ENCODE results near the gene EVI2A. TPM values are rescaled to one million over a fixed set of nuclear protein-coding genes. Genes with fewer than 3 reads are reported as not detected.
"Not testable (repeated sequence)": the region's sequence is repeated elsewhere in the genome, so short reads cannot be mapped to it uniquely, and the experiment has no call there.

The EVI2A gene
- total and polyA plus RNA-seq, 7 donors: 0.34 to 1.7 (median 0.80) TPM

DNA sequence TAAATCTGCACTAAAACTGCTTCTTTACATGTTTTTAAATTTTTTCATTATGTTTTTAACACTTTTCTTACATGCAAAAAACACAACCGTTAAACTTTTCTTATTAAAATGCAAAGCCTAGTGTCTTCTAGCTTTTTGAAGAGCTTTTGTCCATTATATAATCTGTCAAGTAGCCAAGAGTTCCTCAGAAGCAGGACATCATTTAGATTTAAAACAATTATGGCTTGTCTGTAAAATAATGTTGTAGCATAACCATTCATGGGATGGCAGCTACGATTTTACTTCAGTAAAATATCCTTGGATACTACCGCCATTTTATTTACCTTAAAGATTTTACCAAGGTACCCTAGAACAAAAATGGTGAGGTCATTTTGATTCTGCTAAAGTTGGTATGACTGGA is 27.2 kb downstream of the EVI2A start:
- intact Hi-C loops (cut with DNase I): no loop called here
- no peak for ATAC-seq
- Histone ChIP-seq H3K4me1 (no peaks in the 10 kb centered on the region), H3K27ac (no peak overlapping the region), H3K27me3 (ENCODE audit: insufficient read depth in 3 of 3, low read length in 2 of 3) (no peaks in the 10 kb centered on the region), H3K36me3 (ENCODE audit: insufficient read depth in 1 of 2, low read depth in 1 of 2) (no peaks in the 10 kb centered on the region), H3K4me3 (no peak overlapping the region), H3K9me3 (no peaks in the 10 kb centered on the region)
- no peak for DNase-seq
- TF ChIP-seq, protein P1, sequence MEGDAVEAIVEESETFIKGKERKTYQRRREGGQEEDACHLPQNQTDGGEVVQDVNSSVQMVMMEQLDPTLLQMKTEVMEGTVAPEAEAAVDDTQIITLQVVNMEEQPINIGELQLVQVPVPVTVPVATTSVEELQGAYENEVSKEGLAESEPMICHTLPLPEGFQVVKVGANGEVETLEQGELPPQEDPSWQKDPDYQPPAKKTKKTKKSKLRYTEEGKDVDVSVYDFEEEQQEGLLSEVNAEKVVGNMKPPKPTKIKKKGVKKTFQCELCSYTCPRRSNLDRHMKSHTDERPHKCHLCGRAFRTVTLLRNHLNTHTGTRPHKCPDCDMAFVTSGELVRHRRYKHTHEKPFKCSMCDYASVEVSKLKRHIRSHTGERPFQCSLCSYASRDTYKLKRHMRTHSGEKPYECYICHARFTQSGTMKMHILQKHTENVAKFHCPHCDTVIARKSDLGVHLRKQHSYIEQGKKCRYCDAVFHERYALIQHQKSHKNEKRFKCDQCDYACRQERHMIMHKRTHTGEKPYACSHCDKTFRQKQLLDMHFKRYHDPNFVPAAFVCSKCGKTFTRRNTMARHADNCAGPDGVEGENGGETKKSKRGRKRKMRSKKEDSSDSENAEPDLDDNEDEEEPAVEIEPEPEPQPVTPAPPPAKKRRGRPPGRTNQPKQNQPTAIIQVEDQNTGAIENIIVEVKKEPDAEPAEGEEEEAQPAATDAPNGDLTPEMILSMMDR (IDR thresholded peaks at IDR 0.05): no peak
- 93 to 96% (median 95%) methylated on average over 3 of the region's 3 CpGs for WGBS, 3 donors

DNA sequence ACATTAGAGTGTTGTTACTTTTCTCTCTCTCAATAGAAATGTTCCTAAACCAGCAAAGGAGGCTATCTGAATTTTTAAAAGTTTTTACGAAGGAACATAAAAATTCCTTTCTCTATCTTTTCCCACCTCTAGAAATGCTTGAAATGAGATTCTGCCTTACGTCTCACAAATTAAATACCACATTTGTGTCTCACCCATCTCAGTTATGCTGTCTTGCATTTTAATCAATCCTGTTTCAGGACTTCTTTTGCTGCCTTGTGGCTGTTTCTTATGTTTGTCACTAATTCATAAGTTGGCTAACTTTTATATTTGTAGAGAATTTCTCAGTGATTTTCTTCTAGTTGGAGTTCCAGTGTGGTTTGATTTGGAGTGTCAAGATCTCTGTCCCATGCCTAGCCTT is 27.8 kb downstream of the EVI2A start:
- no peak overlapping the region for H3K4me3 ChIP-seq
- 95 to 98% (median 95%) methylated on average over 2 of the region's 2 CpGs for WGBS, 3 donors
- TF ChIP-seq, protein P1 (IDR thresholded peaks at IDR 0.05): no peak
- H3K36me3 ChIP-seq (ENCODE audit: insufficient read depth in 1 of 2, low read depth in 1 of 2): no peaks in the 10 kb centered on the region
- ATAC-seq (no peak), DNase-seq (no peak)
- no peak overlapping the region for H3K27ac ChIP-seq
- no peaks in the 10 kb centered on the region for H3K27me3 ChIP-seq (ENCODE audit: insufficient read depth in 3 of 3, low read length in 2 of 3)
- intact Hi-C loops (cut with DNase I): no loop called here
- H3K9me3 ChIP-seq: no peaks in the 10 kb centered on the region
- no peaks in the 10 kb centered on the region for H3K4me1 ChIP-seq

DNA sequence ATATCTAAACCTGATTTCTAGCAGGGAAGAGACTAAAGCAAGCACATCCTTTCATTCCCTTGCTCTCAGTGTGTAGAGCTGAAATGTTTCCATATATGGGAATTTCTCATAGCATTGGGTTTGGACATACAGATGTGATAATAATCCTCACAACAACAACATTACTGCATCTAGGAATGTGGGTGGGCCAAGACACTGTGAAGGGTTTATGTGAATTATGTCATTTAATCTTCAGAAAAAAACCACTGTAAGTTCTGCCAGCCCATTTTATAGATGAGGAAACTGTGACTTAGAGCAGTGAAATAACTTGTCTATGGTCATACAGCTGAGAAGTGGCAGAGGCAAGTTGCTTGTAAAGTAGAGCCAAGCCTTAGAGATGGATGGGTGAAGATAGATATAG is 29.6 kb downstream of the EVI2A start:
- Histone ChIP-seq H3K27ac (no peak overlapping the region), H3K27me3 (ENCODE audit: insufficient read depth in 3 of 3, low read length in 2 of 3) (no peaks in the 10 kb centered on the region), H3K36me3 (ENCODE audit: insufficient read depth in 1 of 2, low read depth in 1 of 2) (no peaks in the 10 kb centered on the region), H3K9me3 (no peaks in the 10 kb centered on the region), H3K4me3 (no peak overlapping the region), H3K4me1 (no peaks in the 10 kb centered on the region)
- ATAC-seq (no peak), DNase-seq (no peak)
- intact Hi-C loops (cut with DNase I): no loop called here
- TF ChIP-seq, protein P1 (IDR thresholded peaks at IDR 0.05): no peak

DNA sequence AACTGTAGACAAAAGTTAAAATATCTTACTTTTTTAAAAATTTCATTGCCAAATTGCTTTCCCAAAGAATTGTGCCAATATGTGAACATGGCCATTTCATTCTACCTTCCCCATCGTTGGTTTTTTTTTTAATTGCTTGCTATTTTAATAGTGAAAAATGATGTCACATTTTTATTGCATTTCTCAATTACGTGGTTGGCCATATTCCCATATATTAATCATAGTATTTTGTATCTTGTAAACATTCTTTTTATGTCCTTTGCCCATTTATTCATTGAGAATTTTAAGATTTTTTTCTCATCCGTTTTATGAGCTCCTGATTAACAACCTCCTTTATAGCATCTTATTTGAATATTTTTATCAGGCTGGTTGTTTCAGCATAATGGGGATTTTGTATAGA is 31.6 kb downstream of the EVI2A start:
- 65 to 76% (median 67%) methylated on average over 3 of the region's 3 CpGs for WGBS, 3 donors
- no peak for ATAC-seq

DNA sequence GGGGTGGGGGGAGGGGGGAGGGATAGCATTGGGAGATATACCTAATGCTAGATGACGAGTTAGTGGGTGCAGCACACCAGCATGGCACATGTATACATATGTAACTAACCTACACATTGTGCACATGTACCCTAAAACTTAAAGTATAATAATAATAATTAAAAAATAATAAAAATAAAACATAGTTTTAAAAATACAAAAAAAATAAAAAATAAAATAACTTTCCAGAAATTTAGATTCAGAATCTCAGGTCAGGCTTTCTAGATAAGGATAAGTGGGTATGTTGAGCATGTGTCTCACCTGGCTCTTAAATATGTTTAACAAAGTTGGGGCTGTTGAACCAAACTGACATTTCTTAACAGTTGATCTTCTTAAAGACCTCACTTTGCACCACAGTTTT is 33.5 kb downstream of the EVI2A start:
- H3K27me3 ChIP-seq (ENCODE audit: insufficient read depth in 3 of 3, low read length in 2 of 3); ATAC-seq; H3K9me3 ChIP-seq; H3K27ac ChIP-seq; H3K4me3 ChIP-seq; DNase-seq; H3K4me1 ChIP-seq; intact Hi-C loops (cut with DNase I); H3K36me3 ChIP-seq (ENCODE audit: insufficient read depth in 1 of 2, low read depth in 1 of 2): not testable (repeated sequence)
- 71 to 100% (median 89%) methylated on average over 1 of the region's 1 CpG for WGBS, 3 donors

More for the DNA sequence above, 31.6 kb downstream of the EVI2A start:
- no peaks in the 10 kb centered on the region for H3K9me3 ChIP-seq
- H3K27ac ChIP-seq: no peak overlapping the region
- intact Hi-C loops (cut with DNase I): no loop called here
- no peaks in the 10 kb centered on the region for H3K27me3 ChIP-seq (ENCODE audit: insufficient read depth in 3 of 3, low read length in 2 of 3)
- TF ChIP-seq, protein P1 (IDR thresholded peaks at IDR 0.05): no peak
- DNase-seq: no peak
- H3K4me3 ChIP-seq: no peak overlapping the region
- no peaks in the 10 kb centered on the region for H3K36me3 ChIP-seq (ENCODE audit: insufficient read depth in 1 of 2, low read depth in 1 of 2)
- H3K4me1 ChIP-seq: no peaks in the 10 kb centered on the region

Measured in psoas muscle (tissue), 8 donors.